ENCODE measurements around the gene SEC23A.
"Not testable (repeated sequence)": the region's sequence is repeated elsewhere in the genome, so short reads cannot be mapped to it uniquely, and the experiment has no call there.

DNA sequence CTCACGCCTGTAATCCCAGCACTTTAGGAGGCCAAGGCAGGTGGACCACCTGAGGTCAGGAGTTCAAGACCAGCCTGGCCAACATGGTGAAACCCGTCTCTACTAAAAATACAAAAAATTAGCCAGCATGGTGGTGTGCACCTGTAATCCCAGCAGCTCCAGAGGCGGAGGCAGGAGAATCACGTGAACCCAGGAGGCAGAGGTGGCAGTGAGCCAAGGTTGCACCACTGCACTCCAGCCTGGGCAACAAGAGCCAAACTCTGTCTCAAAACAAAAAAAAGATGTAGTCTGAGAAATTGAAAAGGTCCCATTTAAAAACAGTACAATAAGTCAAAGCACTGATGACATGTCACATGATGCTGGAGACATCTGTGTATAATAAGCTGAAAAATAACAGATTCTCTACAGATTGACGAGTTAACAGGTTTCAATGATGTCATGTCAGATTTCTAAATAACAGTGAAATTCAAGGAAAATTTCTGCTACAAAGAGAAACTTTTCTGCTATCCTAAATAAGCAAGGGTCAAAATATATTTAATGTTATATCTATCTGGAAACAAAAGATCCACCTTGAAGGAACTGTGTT, 50.1 kb downstream of the SEC23A start:
- TF ChIP-seq CTCF, POLR2A (IDR thresholded peaks at IDR 0.05): not testable (repeated sequence)

All from suprapubic skin (tissue), 3 donors.